T-helper 17 cell (primary cell): ENCODE results near the gene AKAP5. TPM values are rescaled to one million over a fixed set of nuclear protein-coding genes. Genes with fewer than 3 reads are reported as not detected.
A peak's percentile ranks its signal among the peaks of the same experiment; 100 is the strongest.

ENCODE experiments used
- ATAC-seq: fragments of 150-1000 bp; cut with Tn5 transposase; 2 replicates; pipeline ENCODE4 v1.10.0; 2021; ENCODE audit warnings: mild to moderate bottlenecking, moderate library complexity
- DNase-seq, 3 donors: peaks; one replicate each; pipeline versions ENCODE4 v3.0.0 to v3.0.0-alpha.2; 2020 to 2021
- H3K9me3 ChIP-seq: one replicate; pipeline ENCODE4 v1.7.0; 2013; ENCODE audit warnings: low read length, mild to moderate bottlenecking; ENCODE audit not compliant: control insufficient read depth, poor library complexity, severe bottlenecking
- H3K27ac Mint-ChIP-seq: one replicate; pipeline ENCODE4 v1.8.0; 2022; ENCODE audit warnings: mild to moderate bottlenecking, moderate library complexity, mixed read lengths
- H3K27me3 Mint-ChIP-seq: one replicate; pipeline ENCODE4 v1.8.0; 2022; ENCODE audit warnings: mixed read lengths
- H3K36me3 Mint-ChIP-seq: one replicate; pipeline ENCODE4 v1.8.0; 2022; ENCODE audit warnings: low read depth, mixed read lengths
- H3K4me1 Mint-ChIP-seq: one replicate; pipeline ENCODE4 v1.8.0; 2022; ENCODE audit warnings: mild to moderate bottlenecking, mixed read lengths
- H3K4me3 Mint-ChIP-seq: one replicate; pipeline ENCODE4 v1.8.0; 2022; ENCODE audit warnings: mild to moderate bottlenecking, moderate library complexity, mixed read lengths
- total RNA-seq, 4 donors: library from RNA in 2 of 4; stranded (reverse) in 2 of 4; gene quantifications; one replicate each; pipeline ENCODE4 v1.2.3 and lab custom pipeline; 2022 to 2026

The AKAP5 gene
- total RNA-seq, 2 donors from 2014 or later, result 0.12 to 0.16 TPM

DNA sequence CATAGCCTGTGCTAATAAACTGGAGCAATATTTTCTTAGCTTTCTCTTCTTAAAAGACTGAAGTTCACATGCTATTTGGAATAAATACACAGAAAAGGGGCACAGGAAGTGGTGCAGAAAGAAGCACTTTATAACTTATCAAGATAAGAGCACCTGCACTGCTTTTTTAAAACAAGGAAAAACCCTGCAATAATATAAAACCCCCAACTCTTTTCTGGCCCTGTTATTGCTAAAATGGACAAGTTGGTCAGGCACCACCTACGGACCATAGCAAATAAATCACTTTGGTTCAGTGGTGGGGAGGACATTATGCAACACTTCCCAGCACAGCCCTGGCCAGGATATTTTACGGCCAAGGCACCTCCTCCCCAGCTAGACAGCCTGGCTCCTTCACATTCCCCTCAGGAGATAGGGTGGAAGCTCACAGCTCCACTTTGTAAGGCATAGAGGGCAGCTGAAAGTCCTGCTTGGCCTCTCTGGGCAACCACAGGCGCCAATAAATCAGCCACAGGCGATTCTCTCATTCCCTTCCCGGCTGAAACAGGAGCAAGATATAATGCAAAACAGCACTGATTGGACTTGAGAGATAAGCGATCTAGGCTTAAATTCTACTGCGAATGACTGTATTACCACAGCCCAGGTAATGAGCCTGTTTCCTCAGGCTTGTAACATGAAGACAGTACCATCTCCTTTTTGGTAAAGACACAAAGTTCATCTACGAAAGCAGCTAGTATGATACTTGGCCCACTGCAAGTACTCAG, 36.3 kb downstream of the AKAP5 start:
- no peaks in the 10 kb centered on the region for H3K9me3 ChIP-seq
- Mint-ChIP-seq H3K4me3 (peak overlapping the region; percentile 99), H3K27me3 (no peaks in the 10 kb centered on the region), H3K27ac (peak overlapping the region; percentile 99), H3K36me3 (peaks cover 8% of the 10 kb centered on the region), H3K4me1 (peaks cover 52% of the 10 kb centered on the region)
- ATAC-seq, result no peak
- no peak for DNase-seq

DNA sequence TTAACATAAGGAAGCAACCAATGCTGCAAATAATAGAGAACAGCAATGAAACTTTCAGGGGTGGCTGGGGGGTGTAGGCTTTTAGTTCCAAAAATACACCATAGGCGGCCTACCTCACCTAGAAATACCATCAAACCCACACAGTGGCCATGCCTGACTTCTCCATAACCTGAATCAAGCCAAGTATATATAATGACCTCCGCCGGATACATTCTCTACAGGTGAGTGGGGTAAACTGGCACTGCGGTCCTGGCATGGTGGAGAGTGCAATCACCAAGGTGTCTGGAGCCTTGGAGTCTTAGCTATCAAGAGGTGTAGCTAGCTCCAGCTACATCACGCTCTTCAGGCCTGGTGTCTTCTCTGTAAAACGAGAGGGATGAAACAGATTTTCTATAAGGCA, 37.2 kb downstream of the AKAP5 start:
- no peaks in the 10 kb centered on the region for H3K27me3 Mint-ChIP-seq
- peaks cover 53% of the 10 kb centered on the region for H3K4me1 Mint-ChIP-seq
- ATAC-seq, result no peak
- peaks cover 8% of the 10 kb centered on the region for H3K36me3 Mint-ChIP-seq
- H3K27ac Mint-ChIP-seq, result peak overlapping the region; percentile 99
- peak overlapping the region; percentile 99 for H3K4me3 Mint-ChIP-seq
- H3K9me3 ChIP-seq, result no peaks in the 10 kb centered on the region
- no peak for DNase-seq

DNA sequence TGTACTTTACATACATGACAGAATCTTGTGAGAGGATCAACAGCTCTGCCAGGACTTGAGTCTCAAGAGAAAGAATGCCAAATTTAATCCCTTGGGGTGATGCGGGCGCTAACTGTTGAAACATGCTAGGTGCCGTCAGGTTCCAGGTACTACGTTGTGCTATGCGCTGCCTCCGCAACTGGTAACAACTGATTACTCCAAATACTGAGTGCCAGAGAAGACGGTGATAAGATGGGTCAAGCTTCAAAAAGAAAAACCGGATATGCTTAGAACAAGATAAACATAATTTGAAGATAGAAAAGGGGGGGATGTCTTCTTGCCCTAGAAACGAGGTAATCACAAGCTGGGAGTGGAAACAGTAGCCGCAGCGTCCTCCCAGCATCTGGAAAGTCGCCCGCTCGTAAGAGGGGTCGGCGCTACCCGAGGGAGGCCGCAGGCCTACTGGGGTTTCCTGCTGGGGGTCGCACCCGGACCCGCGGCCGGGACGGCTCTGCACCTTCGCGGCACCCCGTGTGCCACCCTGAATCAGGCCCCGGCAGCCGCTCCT, 37.7 kb downstream of the AKAP5 start:
- peaks cover 8% of the 10 kb centered on the region for H3K36me3 Mint-ChIP-seq
- no peak for ATAC-seq

DNA sequence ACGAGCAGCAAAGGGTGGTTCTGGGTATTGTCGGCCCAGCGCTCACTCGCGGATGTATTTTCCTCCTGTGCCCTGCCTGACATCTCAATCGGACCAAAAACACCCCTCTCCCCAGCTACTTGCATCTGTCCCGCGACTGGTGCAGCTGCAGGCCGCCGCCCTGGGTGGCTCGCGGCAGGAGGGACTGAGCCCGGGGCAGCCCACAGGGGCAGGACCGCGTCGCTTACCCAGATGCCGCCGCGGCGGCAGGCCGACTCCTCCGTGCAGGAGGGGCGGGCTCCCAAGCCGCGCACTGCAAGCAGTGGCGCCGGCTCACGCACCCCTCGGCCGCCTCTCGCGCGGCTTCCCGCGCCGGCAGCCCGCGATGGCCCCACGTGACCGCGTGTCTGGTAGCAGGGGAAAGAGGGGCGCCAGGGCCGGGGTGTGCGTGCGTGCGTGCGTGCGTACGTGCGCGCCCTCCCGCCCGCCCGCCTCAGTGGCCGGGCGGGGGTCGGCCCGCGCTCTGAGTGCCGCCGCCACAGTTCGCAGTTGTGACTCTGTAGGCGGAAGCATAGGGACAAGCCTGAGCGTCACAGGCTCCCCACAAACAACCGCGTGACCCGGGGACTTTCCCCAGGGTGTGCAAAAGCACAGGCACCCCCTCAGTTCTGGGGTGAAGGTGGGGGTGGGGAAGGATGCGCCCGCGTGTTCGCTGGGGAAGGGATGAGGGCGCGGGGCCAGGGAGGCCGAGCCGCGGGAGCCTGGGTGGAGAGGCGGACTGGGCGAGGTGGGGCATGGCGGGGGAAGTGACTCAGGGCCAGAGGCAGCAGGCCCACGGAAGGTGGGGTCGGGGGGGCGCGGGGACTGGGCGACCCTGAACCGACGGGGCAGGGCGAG, 38.4 kb downstream of the AKAP5 start, which contains the start of gene ZBTB25:
TSS of gene ZBTB25 (minus strand) at position 405 of the 876 bp plus-strand sequence. CDS start 13,305 bp downstream, outside the sequence.
- H3K9me3 ChIP-seq, result no peaks in the 10 kb centered on the region
- Mint-ChIP-seq H3K4me3 (peak within 1 kb of the TSS; percentile 99), H3K27me3 (no peaks in the 10 kb centered on the region), H3K4me1 (peaks cover 59% of the 10 kb centered on the region), H3K27ac (peak within 1 kb of the TSS; percentile 99), H3K36me3 (peaks cover 8% of the 10 kb centered on the region)
- DNase-seq (peak; percentile 94 to 96 (median 95)), ATAC-seq (peak; percentile 76)

More for the DNA sequence above, 37.7 kb downstream of the AKAP5 start:
- DNase-seq, result no peak
- Mint-ChIP-seq H3K27ac (peak overlapping the region; percentile 99), H3K4me1 (peaks cover 54% of the 10 kb centered on the region), H3K4me3 (peak overlapping the region; percentile 99), H3K27me3 (no peaks in the 10 kb centered on the region)
- no peaks in the 10 kb centered on the region for H3K9me3 ChIP-seq

DNA sequence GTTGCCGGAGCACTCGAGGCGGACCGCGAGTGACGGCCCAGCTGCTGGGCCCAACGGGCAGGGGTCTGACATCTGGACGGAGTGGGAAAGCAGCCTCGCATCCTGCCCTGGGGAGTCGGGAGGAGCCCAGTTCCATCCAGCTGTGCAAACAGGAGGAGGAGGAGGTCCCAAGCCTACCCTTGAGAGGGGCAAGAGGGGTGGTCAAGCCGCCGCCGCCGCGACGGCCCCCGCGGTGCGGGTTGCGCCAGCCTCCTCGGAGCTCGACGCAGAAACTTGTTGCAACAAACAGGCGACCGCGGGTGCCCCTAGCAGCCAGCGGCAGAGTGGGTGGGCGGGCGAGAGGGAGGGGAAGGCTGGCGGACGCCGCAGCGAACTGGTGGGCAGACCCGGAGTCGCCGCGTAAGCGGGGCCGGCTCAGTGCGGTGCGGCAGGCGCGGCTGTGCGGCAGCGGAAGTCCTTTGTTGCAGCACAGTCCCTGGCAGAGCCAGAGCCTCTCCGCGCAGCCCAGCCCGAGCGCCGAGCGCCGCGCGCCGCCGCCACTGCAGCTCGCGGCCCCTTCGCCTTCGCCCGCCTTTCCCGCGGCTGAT, 39.1 kb downstream of the AKAP5 start, which contains the start of gene ZBTB1:
TSS of gene ZBTB1 (plus strand) at position 461 of the 587 bp plus-strand sequence. CDS start 16,735 bp downstream, outside the sequence.
- DNase-seq (peak; percentile 72 to 80 (median 73)), ATAC-seq (peak; percentile 44)
- no peaks in the 10 kb centered on the region for H3K27me3 Mint-ChIP-seq
- peak within 1 kb of the TSS; percentile 99 for H3K27ac Mint-ChIP-seq
- peaks cover 64% of the 10 kb centered on the region for H3K4me1 Mint-ChIP-seq
- H3K9me3 ChIP-seq, result no peaks in the 10 kb centered on the region
- peaks cover 8% of the 10 kb centered on the region for H3K36me3 Mint-ChIP-seq
- H3K4me3 Mint-ChIP-seq, result peak within 1 kb of the TSS; percentile 99

DNA sequence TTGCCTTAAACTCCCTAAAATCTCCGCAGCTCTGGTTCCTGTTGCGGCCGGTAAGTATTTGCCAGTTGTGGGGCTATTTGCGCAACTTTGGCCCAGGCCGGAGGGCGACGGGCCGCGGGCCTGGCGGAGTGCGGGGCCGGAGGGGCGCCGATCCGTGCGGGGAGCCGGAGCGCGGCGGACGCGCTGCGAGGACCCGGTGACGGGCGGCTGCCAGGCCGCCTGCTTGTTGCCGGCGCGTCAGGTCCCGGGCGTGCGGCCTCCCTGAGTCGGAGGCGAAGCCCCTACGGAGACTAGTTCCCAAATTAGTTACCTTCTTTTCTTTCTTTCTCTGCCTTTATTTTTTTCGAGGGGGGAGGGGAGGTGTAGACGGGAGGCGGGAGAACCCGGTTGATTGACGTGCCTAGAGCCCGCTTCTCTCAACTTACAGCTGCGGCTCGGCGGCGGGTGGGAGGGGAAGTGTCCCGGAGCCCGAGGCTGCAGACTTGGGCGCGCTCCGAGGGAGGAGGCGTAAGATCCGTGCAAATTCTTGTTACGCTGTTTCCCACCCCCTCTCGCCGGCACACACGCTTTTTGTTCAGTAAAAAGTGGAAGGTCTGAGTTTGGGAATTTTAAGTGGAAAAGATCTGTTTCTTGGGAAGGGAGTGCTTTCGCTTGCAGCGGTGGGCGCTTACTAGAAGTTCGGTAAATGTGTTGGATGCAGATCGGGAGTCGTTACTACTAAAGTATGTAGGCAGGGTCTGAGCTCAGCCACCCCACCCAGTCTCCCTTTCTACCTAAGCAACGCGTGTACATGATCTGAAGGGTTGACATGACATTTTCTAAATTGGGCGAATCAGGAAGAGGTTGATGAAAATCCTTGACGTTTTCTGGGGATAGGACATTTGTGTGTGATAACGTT, 39.8 kb downstream of the AKAP5 start:
- Mint-ChIP-seq H3K27me3 (no peaks in the 10 kb centered on the region), H3K4me1 (peaks cover 65% of the 10 kb centered on the region), H3K4me3 (peak overlapping the region; percentile 99), H3K27ac (peak overlapping the region; percentile 99), H3K36me3 (peaks cover 8% of the 10 kb centered on the region)
- H3K9me3 ChIP-seq, result no peaks in the 10 kb centered on the region
- DNase-seq, result peak; percentile 68 to 75 (median 69)
- ATAC-seq, result peak; percentile 30

DNA sequence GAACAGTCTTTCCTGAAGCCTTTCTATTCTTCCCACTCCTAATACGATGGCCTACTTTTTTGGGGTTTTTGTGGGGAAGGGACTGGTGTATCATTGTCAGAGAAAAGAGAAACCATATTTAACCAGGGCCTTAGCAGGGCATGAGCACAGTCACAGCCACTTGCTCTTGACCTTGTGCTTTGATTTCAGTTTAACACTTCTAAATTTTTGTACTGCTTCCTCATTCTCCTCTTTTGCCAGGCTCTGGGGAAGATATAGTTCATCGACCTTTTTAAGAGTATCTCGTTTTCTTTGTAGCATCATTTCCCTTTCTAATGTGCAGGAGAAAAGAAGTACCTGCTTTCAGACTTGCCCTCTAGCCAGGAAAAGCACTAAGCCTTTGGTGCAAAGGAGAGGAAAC, 41.4 kb downstream of the AKAP5 start:
- Mint-ChIP-seq H3K27ac (peak overlapping the region; percentile 99), H3K27me3 (no peaks in the 10 kb centered on the region), H3K36me3 (peaks cover 8% of the 10 kb centered on the region), H3K4me1 (peaks cover 76% of the 10 kb centered on the region), H3K4me3 (peak overlapping the region; percentile 99)
- no peaks in the 10 kb centered on the region for H3K9me3 ChIP-seq
- DNase-seq, result no peak
- ATAC-seq, result no peak

DNA sequence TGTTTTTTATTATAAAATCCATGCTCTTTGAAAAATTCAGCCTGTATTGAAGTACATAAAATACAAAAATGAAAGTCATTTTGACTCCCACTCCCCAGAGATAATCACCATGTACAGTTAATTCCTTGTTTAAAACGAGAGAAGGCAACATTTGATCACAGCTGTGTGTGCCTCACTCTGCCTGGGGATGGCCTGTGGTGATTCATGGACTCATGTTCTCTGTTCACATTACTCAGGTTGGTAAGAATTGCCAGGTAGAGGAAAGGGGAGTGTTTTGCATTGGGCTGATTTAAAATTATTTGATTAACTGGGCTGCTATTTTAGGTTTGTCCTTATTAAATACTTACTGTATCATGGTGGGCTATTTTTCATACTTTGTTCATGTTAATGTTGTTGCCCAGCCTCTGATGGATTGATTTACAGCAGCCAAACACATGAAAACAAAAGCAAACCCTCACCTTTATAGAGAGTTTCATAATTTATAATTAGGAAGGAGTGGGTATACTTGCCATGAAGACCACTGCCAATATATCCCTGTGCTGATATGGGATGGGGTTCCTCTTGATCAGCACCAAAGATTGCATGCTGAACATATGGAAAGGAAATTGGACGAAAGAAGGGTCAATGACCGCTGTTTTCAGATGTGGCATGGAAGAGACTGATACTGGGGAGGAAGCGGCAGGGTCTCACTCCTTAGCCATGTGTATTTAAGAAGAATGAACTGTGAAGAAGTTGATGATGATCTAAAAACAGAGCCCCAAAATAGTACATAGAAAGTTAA, 42.3 kb downstream of the AKAP5 start:
- no peak for ATAC-seq

DNA sequence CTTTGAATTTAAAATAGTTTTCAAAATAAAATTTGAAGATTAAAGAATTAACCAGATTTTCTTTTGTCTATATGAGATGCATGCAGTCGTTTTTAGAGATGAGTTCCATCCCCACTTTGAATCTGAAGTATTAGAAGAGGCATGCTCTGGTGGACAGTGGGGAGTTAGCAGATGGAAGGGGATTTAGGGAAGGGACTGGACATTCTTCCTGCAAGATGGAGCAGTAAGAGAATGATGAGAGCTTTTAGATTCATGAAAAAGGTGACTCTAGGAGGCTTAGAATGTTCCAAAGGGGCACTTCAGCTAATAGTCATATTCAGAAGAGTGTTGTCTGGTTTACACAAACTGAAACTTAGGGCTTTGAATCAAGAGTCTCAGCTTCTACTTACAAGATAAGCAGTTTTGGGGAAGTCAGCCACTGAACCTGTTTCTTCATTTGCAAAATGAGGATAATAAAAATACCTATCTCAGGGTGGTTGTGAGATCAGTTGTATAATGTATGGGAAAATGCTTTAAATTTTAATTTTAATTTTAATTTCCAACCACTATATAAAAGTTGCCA, 43.0 kb downstream of the AKAP5 start:
- no peak for ATAC-seq
- H3K27ac Mint-ChIP-seq, result peak overlapping the region; percentile 99
- peak overlapping the region; percentile 85 for H3K4me3 Mint-ChIP-seq

More for the DNA sequence above, 42.3 kb downstream of the AKAP5 start:
- peaks cover 71% of the 10 kb centered on the region for H3K4me1 Mint-ChIP-seq
- H3K4me3 Mint-ChIP-seq, result peak overlapping the region; percentile 99
- peaks cover 8% of the 10 kb centered on the region for H3K36me3 Mint-ChIP-seq
- H3K9me3 ChIP-seq, result no peaks in the 10 kb centered on the region
- DNase-seq, result no peak
- no peaks in the 10 kb centered on the region for H3K27me3 Mint-ChIP-seq
- H3K27ac Mint-ChIP-seq, result peak overlapping the region; percentile 99

DNA sequence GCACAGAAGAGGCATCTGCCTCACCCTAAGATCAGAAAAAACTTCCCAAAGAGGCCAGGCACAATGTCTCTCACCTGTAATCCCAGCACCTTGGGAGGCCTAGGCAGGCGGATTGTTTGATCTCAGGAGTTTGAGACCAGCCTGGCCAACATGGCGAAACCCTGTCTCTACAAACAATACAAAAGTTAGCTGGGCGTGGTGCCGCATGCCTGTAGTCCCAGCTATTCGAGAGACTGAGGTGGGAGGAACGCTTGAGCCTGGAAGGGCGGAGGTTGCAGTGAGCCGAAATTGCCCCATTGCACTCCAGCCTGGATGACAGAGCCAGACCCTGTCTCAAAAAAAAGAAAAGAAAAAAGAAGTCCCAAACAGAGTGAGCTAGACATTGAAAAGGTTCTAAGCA, 43.7 kb downstream of the AKAP5 start:
- no peaks in the 10 kb centered on the region for H3K27me3 Mint-ChIP-seq
- peak overlapping the region; percentile 85 for H3K4me3 Mint-ChIP-seq
- peaks cover 6% of the 10 kb centered on the region for H3K36me3 Mint-ChIP-seq

More for the DNA sequence above, 43.0 kb downstream of the AKAP5 start:
- no peak for DNase-seq
- H3K36me3 Mint-ChIP-seq, result peaks cover 6% of the 10 kb centered on the region
- peaks cover 68% of the 10 kb centered on the region for H3K4me1 Mint-ChIP-seq
- H3K9me3 ChIP-seq, result no peaks in the 10 kb centered on the region
- H3K27me3 Mint-ChIP-seq, result no peaks in the 10 kb centered on the region

More for the DNA sequence above, 43.7 kb downstream of the AKAP5 start:
- H3K27ac Mint-ChIP-seq, result peak overlapping the region; percentile 99
- DNase-seq (no peak), ATAC-seq (no peak)
- peaks cover 70% of the 10 kb centered on the region for H3K4me1 Mint-ChIP-seq
- H3K9me3 ChIP-seq, result no peaks in the 10 kb centered on the region
